HG03066 (cell line): ENCODE data around the gene KCNK3.
"Not testable (repeated sequence)": the region's sequence is repeated elsewhere in the genome, so short reads cannot be mapped to it uniquely, and the experiment has no call there.

Experiments
- ATAC-seq: cut with Tn5 transposase; IDR thresholded peaks from one replicate; pipeline ENCODE4 v1.9.1; 2021; ENCODE audit warnings: low read depth; ENCODE audit not compliant: unreplicated experiment

The KCNK3 gene

DNA sequence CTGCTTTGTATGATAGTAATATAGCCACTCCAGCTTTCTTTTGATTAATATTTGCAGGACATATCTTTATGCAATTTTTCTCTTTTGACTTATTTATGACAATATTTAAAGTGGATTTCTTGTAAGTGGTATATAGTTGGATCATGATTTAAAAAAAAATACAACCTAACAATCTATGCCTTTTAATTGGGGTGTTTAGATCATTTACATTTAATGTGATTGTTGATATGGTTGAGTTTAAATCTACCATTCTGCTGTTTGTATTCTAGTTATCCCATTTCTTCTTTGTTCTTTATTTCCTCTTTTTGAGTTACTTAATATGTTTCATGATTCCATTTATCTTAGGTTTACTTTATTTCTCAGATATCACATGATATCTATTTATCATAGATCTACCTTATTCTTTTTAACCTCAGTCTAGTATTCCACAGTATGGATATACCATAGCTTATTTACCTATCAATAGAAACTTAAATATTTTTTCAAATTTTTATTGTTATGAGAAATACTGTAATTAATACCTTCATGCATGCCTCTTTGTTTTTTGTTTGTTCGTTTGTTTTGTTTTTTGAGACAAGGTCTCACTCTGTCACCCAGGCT lies 32.1 kb upstream of the KCNK3 start:
- ATAC-seq, result no peak

DNA sequence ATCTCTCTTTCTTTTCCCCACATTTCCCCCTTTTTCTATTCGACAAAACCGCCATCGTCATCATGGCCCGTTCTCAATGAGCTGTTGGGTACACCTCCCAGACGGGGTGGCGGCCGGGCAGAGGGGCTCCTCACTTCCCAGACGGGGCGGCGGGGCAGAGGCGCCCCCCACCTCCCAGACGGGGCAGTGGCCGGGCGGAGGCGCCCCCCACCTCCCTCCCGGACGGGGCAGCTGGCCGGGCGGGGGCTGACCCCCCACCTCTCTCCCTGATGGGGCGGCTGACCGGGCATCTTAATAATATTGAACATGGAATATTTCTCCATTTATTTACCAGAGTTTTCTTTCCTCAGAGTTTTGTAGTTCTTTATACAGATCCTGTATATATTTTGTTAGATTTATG lies 27.2 kb upstream of the KCNK3 start:
- ATAC-seq, result not testable (repeated sequence)

DNA sequence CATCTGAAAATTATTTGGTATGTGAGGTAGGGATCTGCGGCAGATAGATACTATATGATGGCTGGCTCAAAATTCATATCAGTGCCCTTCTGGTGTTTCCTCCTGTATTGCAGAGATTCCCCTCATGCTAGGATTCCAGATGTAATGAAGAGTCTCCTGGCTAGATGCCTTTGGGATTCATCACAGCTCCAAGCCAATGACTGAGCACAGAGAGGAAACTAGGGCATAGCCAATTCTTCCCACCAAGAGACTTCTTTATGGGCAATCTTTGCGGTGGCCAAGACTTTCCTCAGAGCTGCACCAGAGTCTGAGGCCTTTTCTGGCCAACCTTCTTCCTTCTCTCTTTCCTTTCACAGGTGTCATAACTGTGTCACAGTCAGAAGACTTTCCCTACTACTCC lies 25.9 kb upstream of the KCNK3 start:
- ATAC-seq, result no peak

DNA sequence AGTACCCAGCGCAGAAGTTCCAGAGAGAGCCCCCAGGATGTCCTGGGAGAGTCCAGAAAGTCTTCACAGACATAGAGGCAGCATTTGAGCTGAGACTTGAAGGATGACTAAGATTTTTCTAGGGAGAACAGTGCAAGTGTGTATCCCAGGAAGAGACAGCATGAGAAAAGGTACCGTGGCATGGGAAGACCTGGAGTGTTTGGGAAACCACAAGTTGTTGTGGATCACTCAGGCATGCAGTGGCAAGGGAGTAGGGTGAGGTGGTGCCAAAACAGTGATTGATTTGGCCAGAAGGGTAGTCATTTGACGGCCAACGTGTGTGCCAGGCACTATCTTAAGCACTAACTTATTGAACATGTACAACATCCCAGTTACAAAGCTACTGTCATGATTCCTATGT lies 24.5 kb upstream of the KCNK3 start:
- ATAC-seq, result no peak

DNA sequence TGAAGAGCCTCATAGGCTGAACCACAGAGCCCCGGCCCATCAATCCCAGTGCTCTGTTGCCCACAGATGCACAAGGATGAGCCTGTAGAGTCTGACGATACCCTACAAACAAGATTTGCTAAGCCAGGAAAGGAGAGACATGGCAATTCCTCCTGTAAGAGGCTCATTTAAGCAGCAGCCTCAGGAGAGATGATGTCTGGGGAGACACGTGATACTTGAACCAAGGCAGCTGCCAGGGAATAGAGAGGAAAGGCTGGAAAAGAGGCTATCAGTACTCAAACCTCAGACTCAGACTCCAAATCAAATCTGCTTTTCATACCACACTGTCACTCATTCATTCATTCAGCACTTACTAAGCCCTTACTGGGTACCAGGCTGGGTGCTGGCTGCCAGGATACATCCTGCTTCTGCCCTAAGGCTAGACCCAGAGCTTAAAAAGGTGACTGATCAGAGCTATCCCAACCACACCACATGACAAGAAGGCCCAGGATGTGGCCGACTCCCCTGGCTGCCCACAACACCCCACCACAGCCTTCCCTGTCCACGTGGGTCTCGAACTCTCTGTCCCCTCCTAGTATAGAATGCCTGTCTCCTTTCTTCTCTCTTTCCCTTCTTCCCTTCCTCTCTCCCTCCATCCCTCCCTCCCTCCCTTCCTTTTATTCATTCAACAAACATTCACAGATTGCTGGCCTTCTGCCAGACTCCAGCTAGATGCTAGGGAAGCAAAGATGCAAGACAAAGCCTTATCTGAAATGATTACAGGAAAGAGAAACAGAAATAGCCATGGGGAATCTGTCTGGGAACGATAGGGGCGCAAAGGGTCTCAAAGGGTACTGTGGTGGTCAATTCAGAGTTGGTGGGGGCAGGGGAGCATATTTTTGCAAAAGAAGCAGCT lies 23.4 kb upstream of the KCNK3 start:
- no peak for ATAC-seq

DNA sequence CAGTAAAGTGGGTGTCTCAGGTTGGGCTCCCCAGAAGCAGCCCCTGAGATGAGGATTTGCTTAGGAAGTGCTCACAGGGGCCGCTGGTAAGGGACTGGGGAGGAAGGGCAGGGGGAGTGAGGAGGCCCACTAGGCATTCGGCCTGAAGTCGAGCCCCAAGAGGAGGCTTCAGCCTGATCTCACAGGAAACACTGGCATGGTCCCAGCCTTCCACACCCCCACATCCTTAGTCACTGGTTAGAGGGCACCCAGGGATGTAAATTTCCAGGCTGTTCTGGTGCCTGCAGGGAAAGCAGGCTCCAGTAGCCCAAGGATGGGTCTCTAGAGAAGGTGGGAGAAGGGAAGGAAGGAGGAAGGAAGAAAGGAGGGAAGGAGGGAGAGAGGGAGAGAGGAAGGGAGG lies 22.4 kb upstream of the KCNK3 start:
- ATAC-seq, result no peak

DNA sequence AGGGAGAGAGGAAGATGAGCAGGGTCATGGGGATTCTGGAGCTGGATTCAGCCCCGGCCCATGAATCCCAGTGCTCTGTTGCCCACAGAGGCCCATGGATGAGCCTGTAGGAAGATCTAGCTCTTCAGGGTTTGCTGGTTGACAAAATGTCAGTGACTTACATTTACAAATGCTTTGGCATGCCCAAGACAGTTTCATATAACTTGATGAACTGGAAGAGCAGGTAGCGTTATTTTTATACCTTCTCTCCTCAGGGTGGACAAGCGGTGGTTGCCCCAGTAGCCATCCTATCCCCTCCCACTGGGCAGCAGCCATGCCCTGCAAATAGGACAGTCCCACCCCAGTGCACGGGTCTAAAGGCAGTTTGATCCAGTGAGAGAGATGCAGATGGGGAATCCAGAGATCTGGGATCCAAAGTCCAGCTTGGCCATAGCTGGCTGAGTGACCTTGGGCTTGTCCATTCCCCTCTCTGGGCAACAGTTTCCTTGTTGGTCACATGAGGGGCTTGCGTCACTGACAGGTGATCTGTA lies 21.5 kb upstream of the KCNK3 start:
- no peak for ATAC-seq

DNA sequence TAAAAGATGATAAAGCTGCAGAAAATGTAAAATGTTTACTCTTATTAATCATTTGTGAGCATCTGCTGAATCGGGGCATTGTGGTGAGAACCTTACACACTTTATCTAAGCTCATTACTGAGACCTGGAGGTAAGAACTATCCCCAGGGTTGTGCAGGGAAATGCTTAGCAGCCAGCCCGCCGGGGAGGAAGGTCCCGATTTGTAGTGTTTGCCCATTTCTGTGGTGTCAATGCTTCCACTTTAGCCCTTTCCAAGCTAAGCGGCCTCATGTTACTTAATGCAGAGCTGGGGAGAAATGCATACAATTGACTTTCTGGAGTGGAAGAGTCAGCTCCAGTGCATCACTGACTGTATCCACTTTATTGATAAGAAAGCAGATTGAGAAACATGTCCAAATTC lies 20.8 kb upstream of the KCNK3 start:
- no peak for ATAC-seq

DNA sequence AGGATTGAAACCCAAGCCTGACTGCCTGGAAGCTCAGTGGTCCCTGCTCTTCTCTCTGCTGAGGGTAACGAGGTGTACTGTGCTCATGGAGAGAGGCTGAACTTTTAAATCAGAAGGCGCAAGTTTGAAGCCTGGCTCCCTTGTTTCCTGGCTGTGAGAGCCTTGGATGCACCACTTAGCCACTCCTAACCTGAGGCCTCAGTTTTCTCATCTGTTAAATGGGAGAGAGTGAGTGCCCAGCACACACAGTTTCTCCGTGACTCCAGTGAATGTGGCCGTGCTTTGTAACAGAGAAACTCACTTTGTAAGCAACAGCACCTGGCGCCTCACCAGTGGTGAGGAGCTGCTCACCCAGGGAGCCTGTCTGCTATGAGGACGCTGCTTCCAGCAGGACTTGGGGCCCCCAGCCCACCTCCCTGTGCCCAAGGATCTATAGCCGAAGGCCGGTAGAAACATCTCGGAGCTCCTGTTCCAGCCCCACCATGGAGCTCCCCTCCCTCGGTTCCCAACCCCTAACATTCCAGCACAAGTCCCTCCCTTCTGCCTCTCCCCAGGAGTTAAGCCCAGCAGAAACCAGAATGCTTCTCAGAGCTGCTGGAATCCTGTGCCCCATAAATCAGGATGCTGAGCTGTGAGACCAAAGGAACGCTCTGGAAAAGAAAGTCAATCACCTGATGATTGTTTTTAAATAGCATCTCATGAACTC lies 20.3 kb upstream of the KCNK3 start:
- ATAC-seq, result no peak

DNA sequence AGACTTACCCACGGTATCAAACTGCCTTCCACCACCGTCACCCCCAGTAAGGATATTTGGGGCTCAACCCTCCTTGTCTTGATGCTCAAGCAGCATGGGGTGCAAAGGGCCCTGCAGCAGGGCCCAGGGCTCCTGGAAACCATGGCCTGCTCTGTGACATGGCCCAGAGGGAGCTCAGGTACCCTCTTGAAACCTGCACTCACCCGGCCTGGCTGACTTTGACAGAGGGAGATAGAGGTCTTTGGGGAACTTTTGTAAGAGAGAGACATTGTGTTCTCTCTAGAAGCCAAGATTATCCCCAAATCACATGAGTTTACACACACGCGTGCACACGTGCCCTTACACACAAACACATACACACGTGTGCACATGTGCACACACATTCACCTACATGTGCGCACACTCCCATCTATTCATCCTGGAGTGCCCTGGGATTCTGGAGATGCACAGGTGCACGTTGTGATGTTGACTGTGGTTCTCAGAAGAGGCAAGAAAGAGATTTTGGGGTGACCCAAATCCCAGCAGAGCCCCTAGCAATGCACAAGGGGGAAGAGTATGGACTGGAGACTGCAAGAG lies 19.6 kb upstream of the KCNK3 start:
- ATAC-seq, result no peak

DNA sequence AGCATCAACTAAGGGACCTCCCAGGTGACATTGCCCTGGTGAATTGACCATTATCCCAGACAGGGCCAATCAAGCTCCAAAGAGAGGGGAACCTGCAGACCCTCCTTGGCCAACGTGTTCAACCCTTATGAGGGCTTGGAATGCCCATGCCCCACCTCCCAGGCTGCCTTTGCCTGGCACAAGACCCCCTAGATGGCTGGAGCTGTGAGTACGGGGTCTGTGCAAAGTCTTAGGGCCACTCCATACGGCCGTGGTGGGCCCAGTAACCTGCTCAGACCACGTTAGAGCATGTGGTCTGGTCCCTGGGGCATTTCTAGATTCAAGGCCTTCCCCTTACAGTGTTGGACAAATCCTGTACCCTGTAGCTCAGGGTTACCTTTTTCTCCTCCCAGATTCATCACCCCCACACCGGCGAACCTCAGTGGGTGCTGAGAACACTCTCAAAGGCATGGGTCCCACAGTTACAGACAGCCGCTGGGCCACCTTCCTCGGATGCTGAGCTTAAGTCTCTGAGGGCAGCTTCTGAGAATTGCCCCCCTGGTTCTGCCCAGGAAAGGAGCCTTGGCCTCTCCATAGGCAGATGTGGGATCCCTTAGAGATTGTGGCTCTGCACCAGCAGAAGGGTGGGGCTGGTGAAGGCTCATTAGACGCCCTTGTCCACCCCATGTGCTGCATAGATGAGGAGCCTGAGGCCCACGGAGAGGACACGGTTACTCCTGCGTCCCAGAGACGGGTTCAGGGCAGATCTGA lies 18.3 kb upstream of the KCNK3 start:
- no peak for ATAC-seq

DNA sequence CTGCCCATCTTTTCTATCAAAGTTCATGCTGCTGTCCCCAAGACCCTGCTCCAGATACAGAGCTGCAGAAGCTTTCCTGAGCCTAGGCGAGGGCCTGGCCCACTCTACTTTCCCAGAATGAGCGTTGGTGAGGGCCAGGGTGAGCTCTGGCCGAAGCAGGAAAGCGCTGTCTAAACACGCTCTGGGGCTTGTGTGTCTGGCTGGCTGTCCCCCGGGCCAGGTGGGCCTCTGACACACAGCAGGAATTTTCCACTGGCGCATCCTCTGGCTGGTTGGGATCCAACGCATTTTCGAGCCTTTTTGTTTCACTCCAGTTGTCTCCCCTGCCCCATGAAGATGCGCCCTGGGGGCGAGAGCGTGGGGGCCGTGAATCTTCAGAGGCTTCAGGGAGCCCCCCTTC lies 17.8 kb upstream of the KCNK3 start:
- ATAC-seq, result no peak

DNA sequence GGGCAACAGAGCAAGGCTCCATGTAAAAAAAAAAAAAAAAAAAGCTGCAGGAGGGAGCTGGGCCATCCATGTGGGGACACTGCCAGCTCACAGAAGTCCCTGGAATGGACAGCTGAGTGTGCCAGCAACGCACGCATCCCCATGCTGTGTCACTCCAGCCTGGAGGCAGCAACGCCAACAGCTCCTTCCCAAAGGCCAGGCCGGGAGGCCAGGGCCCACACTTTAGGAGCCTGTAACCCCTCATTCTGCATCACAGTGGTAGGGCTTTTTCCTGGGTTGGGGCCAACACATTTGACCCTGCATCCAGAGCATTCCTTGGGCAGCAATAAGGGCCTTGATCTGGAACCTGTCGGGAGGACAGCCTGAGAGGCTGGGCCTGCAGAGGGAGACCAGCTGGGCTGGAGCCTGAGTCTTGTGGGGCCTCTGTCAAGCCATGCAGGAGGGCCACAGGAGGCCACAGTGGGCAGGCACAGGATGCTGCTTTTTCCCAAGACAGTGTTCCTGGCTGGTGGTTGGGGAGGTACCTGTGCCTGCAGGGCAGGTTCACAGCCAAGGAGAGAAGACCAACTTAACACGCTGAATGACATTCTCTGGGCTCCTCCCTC lies 16.8 kb upstream of the KCNK3 start:
- ATAC-seq, result no peak

DNA sequence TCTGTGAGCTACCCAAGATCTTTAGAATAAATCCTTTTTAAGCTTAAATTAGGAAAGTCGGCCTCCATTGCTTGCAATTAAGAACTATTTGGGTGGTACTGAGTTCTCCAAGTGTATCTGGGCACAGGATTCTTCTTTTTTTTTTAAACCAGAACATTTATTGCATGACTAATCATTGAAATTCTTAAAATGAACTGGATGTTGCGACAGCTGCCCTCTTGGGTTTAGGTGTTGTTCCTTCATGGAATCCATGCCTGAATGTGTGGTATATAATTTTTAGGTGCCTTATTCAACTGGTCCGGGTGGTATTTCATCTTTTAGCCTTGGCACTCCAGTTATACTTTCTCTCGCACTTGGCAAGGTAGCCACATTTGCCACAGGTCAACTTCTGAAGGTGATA lies 14.5 kb upstream of the KCNK3 start:
- no peak for ATAC-seq

DNA sequence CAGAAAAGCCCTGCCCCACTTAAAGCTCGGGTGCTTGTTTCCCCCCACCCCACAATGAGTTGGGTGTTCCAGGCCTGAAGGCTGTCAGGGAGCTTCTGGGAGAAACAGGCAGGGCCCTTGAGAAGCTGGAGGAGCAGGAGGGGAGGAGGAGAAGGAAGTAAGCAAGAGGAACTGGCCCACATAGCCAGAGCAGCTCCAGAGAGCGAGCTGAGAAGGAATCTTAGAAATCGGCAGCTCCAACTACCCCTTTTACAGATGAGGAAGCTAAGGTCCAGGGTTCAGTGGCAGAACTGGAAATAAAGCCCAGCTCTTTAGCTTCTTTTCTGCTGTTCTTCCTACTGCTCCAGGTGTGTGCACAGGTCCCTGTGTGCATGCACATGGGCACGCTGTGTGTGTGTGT lies 12.7 kb upstream of the KCNK3 start:
- no peak for ATAC-seq

DNA sequence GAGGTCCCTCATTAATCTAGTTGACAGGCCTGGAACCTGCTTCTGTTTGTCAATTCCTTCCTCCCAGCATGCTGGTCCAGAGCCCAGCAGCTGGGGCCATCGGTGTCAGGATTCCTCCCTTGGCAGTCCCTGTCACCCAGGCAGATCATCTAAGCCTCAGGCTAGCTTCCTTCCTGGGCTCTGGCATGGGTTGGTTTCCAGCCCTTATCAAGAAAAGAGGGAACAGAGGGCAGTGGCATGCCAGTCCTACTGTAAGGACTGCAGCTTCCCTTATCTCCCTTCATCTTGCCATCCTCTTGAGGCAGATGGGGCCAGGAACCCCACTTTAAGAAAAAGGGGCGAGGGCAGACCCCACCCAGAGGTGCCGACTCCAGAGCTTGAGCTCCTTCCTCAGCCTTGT lies 10.9 kb upstream of the KCNK3 start:
- ATAC-seq, result no peak

DNA sequence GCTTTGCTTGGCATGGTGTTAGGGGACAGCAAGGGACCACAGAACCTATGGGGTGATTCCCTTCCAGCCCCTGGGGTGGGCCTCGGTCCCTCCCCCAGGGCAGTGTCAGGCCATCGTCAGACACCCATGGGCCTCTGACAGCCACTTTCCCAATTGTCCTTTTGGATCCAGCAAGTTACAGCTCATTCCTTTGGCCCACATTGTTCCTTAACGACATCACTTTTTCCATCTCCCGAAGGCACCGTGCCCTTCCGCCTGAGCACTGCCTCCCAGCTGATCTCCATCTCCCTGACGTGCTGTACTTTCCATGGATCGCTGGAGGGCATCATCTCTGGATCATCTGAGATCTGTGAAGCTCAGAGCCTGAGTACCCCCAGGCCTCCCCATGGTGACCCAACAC lies 10.4 kb upstream of the KCNK3 start:
- no peak for ATAC-seq

DNA sequence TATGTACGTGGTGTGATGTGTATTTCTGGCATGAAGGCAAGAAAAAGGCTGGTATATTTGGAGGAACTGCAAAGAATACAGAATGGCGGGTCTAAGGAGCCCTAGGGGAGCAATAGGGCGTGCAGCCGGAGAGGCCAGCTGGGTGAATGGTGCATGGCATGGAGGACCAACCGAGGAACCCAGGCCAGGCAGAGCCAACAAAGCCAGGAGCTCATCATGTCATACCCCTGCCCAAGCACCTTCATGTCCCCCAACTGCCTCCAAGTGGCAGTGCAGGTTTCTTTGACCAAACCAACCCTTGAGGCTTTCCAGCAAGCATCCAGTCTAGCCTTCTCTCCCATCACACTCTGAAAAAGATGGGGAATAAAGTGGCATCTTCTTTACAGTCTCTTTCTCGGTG lies 8.9 kb upstream of the KCNK3 start:
- no peak for ATAC-seq

DNA sequence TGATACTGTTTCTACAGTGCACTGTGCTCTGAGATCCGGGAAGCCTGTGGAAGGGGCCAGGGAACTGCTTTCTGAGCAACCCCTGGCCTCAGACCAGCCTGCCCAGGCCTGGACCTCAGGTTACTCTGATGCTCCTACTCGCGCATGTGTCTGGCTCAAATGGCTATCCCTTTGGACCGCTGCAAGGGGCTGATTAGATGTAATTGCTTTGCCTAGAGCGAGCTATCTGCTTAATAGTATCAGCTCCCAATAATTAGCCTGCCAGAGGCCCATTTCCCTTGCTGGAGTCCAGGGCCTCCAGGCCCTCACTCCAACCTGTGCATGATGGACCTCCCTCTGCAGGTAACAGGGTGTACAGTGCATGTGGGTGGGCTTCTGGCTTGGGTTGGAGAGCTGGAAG lies 7.2 kb upstream of the KCNK3 start:
- no peak for ATAC-seq
